ENCODE results near the gene GYG1.

The GYG1 gene

DNA sequence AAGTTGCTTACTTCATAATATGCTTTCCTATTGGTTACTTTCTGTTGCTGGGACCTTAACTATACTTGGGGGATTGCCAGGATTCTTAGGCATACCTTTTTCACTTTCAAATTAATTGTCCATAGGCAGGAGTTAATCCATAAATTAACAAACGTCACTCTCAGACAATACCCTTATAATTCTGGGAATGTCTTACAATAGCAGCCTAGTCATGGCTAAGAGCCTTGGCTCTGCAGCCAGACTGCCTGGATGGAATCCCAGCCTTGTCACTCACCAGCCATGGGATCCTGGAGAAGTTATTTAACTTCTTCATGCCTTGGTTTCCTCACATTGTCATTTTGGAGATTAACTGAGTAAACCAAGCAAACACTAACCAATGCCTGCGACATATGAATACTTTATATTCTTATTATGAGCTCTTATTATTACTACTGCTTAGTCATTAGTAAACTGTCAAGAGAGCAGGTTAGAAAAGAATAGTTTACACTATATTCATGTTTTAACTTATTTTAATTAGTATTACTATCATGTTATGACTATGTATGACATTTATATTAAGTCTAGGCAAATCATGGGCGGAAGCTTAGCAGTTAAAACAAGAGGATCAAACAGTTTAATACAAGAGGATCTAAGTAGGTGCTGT lies 29.0 kb downstream of the GYG1 start:
- H3K36me3 ChIP-seq (ENCODE audit: insufficient read depth, low read length) = peaks cover 45% of the 10 kb centered on the region
- H3K27ac ChIP-seq (ENCODE audit: low read depth, low read length) = peak overlapping the region; percentile 27
- H3K4me1 ChIP-seq (ENCODE audit: insufficient read depth, low read length) = peaks cover 51% of the 10 kb centered on the region

DNA sequence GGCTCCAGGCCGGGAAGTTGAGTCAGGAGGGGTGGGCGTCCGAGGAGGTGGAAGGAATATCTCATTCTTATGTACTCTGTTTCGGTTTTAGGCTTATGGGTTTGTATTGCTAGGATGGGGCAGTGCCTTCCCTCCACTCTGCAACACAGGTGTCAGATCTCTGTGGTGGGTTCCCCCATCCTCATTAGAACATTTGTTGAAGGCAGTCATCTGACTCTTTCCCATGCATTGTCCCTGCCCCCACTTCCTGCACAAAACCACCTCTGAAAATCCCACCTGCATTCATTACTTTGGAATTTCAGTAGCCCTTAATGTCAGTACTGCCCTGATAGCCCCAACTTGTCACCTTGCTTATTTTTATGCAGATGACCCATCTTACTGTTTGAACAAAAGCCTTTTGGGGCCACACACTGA lies 29.5 kb downstream of the GYG1 start:
- no peaks in the 10 kb centered on the region for H3K27me3 ChIP-seq (ENCODE audit: control insufficient read depth in 1 of 2, insufficient read depth in 2 of 2, low read length in 2 of 2)
- peaks cover 43% of the 10 kb centered on the region for H3K36me3 ChIP-seq (ENCODE audit: insufficient read depth, low read length)

More for the DNA sequence above, 29.0 kb downstream of the GYG1 start:
- H3K27me3 ChIP-seq (ENCODE audit: control insufficient read depth in 1 of 2, insufficient read depth in 2 of 2, low read length in 2 of 2) = no peaks in the 10 kb centered on the region
- H3K4me3 ChIP-seq (ENCODE audit: low read depth in 1 of 2, low read length in 2 of 2) = no peak overlapping the region
- no peaks in the 10 kb centered on the region for H3K9me3 ChIP-seq (ENCODE audit: low read length)
- H3K9ac ChIP-seq (ENCODE audit: low read length) = no peak overlapping the region

DNA sequence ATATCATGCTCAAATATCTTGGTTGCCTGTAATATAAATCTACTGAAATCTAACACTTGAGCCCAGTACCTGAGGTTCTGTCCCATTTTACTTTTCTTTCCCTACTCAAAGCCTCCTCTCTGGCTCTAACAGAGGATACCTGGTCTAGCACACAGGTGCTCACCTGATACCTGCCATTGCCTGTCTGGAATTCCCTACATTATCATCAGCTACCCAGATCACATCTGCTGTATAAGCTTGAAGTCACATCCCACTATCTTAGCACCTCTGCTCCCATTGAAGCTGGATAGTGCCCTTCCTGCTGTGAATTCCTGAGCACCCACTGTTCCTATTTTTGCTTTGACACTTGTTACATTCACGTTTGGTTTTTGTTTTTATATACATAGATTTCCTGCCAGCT lies 30.5 kb downstream of the GYG1 start:
- no peak overlapping the region for H3K9ac ChIP-seq (ENCODE audit: low read length)
- peaks cover 41% of the 10 kb centered on the region for H3K4me1 ChIP-seq (ENCODE audit: insufficient read depth, low read length)
- H3K27ac ChIP-seq (ENCODE audit: low read depth, low read length) = no peak overlapping the region
- H3K36me3 ChIP-seq (ENCODE audit: insufficient read depth, low read length) = peaks cover 53% of the 10 kb centered on the region
- no peak overlapping the region for H3K4me3 ChIP-seq (ENCODE audit: low read depth in 1 of 2, low read length in 2 of 2)
- no peaks in the 10 kb centered on the region for H3K9me3 ChIP-seq (ENCODE audit: low read length)
- no peaks in the 10 kb centered on the region for H3K27me3 ChIP-seq (ENCODE audit: control insufficient read depth in 1 of 2, insufficient read depth in 2 of 2, low read length in 2 of 2)

More for the DNA sequence above, 29.5 kb downstream of the GYG1 start:
- H3K9me3 ChIP-seq (ENCODE audit: low read length) = no peaks in the 10 kb centered on the region
- no peak overlapping the region for H3K27ac ChIP-seq (ENCODE audit: low read depth, low read length)
- H3K4me1 ChIP-seq (ENCODE audit: insufficient read depth, low read length) = peaks cover 48% of the 10 kb centered on the region
- H3K9ac ChIP-seq (ENCODE audit: low read length) = no peak overlapping the region
- no peak overlapping the region for H3K4me3 ChIP-seq (ENCODE audit: low read depth in 1 of 2, low read length in 2 of 2)

DNA sequence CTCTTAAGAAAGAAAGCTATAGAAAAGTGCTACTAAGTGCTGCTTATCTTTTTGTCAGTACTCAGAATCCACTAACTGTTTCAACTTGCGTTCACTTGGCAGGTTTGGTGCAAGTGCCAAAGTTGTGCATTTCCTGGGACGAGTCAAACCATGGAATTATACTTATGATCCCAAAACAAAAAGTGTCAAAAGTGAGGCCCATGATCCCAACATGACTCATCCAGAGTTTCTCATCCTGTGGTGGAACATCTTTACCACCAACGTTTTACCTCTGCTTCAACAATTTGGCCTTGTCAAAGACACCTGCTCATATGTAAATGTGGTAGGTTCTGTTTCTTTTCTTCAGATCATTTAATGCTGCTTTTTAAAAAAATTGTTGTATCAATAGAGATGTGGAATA lies 32.6 kb downstream of the GYG1 start:
- Histone ChIP-seq H3K4me1 (ENCODE audit: insufficient read depth, low read length) (peaks cover 29% of the 10 kb centered on the region), H3K27ac (ENCODE audit: low read depth, low read length) (no peak overlapping the region), H3K36me3 (ENCODE audit: insufficient read depth, low read length) (peaks cover 59% of the 10 kb centered on the region), H3K27me3 (ENCODE audit: control insufficient read depth in 1 of 2, insufficient read depth in 2 of 2, low read length in 2 of 2) (no peaks in the 10 kb centered on the region), H3K4me3 (ENCODE audit: low read depth in 1 of 2, low read length in 2 of 2) (no peak overlapping the region), H3K9me3 (ENCODE audit: low read length) (no peaks in the 10 kb centered on the region), H3K9ac (ENCODE audit: low read length) (no peak overlapping the region)

DNA sequence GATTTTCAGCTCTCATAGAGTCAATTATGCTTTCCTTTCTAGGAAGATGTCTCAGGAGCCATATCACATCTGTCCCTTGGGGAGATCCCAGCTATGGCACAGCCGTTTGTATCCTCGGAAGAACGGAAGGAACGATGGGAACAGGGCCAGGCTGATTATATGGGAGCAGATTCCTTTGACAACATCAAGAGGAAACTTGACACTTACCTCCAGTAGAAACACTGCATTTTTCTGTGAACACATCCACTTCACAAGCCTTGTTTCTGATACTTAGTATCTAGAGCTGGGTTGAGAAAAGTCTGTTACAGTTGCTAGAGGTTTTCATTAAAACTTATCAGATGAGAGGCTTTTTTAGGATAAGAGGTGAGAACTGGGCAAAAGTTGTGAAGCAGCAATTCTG lies 35.4 kb downstream of the GYG1 start:
- no peak overlapping the region for H3K27ac ChIP-seq (ENCODE audit: low read depth, low read length)
- H3K4me3 ChIP-seq (ENCODE audit: low read depth in 1 of 2, low read length in 2 of 2) = no peak overlapping the region
- H3K9ac ChIP-seq (ENCODE audit: low read length) = no peak overlapping the region
- H3K9me3 ChIP-seq (ENCODE audit: low read length) = no peaks in the 10 kb centered on the region
- peaks cover 40% of the 10 kb centered on the region for H3K36me3 ChIP-seq (ENCODE audit: insufficient read depth, low read length)
- H3K27me3 ChIP-seq (ENCODE audit: control insufficient read depth in 1 of 2, insufficient read depth in 2 of 2, low read length in 2 of 2) = no peaks in the 10 kb centered on the region
- peaks cover 18% of the 10 kb centered on the region for H3K4me1 ChIP-seq (ENCODE audit: insufficient read depth, low read length)

DNA sequence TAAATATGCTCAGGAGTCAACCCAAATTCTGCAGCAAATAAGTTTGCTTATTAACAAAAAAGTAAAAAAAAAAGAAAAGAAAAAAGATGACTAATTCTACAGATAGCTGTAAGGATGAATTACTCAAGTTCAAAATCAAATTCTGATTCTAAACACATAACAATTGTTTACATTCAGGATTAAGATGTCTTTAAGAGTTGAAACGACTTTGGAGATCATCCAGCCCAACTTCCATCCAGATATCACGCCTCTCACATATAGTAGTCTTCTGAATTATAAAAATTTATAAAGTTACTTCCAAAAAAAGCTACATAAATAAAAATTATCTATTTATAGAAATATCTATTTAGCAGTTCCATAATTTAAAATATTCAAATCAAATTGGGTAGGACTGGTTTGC lies 39.8 kb downstream of the GYG1 start:
- Histone ChIP-seq H3K9ac (ENCODE audit: low read length) (no peak overlapping the region), H3K9me3 (ENCODE audit: low read length) (no peaks in the 10 kb centered on the region), H3K4me1 (ENCODE audit: insufficient read depth, low read length) (peaks cover 14% of the 10 kb centered on the region), H3K27me3 (ENCODE audit: control insufficient read depth in 1 of 2, insufficient read depth in 2 of 2, low read length in 2 of 2) (no peaks in the 10 kb centered on the region), H3K36me3 (ENCODE audit: insufficient read depth, low read length) (peaks cover 21% of the 10 kb centered on the region), H3K4me3 (ENCODE audit: low read depth in 1 of 2, low read length in 2 of 2) (no peak overlapping the region), H3K27ac (ENCODE audit: low read depth, low read length) (no peak overlapping the region)

DNA sequence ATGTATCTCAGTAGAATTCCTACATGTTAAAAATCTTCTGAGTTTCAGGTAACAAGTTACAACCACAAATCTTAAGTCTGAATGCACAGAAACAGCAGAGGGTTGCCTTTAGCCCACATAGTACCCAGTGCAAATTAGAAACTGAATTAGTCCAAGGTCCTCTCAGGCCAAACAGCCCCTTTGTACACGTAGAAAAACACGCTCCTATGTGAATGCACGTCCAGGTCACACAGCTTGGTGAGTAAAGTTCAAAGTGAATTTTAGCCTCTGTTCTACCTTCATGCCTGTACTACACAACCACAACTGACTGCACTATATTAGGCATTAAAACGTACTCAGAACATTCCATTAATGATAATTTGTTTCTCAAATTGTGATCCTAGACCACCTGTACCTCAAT lies 46.3 kb downstream of the GYG1 start:
- Histone ChIP-seq H3K9me3 (ENCODE audit: low read length) (no peaks in the 10 kb centered on the region), H3K4me3 (ENCODE audit: low read depth in 1 of 2, low read length in 2 of 2) (no peak overlapping the region), H3K27me3 (ENCODE audit: control insufficient read depth in 1 of 2, insufficient read depth in 2 of 2, low read length in 2 of 2) (no peaks in the 10 kb centered on the region), H3K4me1 (ENCODE audit: insufficient read depth, low read length) (peaks cover 23% of the 10 kb centered on the region), H3K36me3 (ENCODE audit: insufficient read depth, low read length) (peaks cover 19% of the 10 kb centered on the region), H3K9ac (ENCODE audit: low read length) (no peak overlapping the region), H3K27ac (ENCODE audit: low read depth, low read length) (no peak overlapping the region)

DNA sequence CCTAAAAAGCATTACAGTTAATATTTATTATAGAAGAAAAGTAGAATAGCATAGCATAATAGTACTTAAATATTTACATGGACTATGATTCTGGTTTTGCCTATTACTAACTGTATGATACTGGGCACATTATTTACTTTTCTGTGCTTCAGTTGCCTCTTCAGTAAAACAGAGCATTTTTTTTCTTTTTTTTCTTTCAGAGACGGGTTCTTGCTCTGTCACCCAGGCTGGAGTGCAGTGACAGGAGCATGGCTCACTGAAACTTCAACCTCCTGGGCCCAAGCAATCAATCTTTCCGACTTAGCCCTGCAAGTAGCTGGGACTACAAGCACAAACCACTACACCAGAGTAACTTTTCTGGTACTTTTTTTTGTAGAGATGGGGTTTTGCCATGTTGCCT lies 47.0 kb downstream of the GYG1 start:
- H3K9ac ChIP-seq (ENCODE audit: low read length) = no peak overlapping the region
- H3K27me3 ChIP-seq (ENCODE audit: control insufficient read depth in 1 of 2, insufficient read depth in 2 of 2, low read length in 2 of 2) = no peaks in the 10 kb centered on the region
- H3K4me1 ChIP-seq (ENCODE audit: insufficient read depth, low read length) = peaks cover 23% of the 10 kb centered on the region
- no peak overlapping the region for H3K27ac ChIP-seq (ENCODE audit: low read depth, low read length)
- H3K36me3 ChIP-seq (ENCODE audit: insufficient read depth, low read length) = peaks cover 19% of the 10 kb centered on the region
- H3K9me3 ChIP-seq (ENCODE audit: low read length) = no peaks in the 10 kb centered on the region
- no peak overlapping the region for H3K4me3 ChIP-seq (ENCODE audit: low read depth in 1 of 2, low read length in 2 of 2)

DNA sequence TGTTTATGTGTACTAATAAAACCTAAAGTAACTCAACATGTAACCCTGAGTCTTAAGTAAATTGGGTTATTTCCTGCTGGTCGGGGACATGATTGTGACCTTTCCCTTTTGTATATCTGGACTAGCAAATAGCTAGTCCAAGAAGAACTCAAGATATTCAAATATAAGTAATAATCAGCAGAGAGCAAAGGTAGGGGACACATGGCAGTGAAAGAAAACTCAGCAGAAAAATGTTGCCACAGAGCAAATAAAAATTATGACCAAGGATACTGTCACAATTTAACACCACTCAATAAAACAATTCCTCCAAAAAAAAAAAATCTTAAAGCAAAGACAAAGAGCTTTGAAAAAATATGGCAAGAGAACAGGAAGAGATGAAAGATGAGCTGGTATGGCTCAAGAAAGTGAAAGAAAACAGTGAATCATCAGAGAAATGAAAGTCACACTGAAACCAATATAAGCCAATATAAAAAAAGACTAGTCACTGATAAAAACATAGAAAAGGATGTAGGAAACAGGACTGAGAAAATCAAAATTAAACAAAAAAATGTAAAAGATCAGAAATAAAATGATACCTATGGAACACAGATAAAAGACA lies 51.5 kb downstream of the GYG1 start:
- Histone ChIP-seq H3K9me3 (ENCODE audit: low read length) (no peaks in the 10 kb centered on the region), H3K27ac (ENCODE audit: low read depth, low read length) (no peak overlapping the region), H3K4me1 (ENCODE audit: insufficient read depth, low read length) (peaks cover 14% of the 10 kb centered on the region), H3K4me3 (ENCODE audit: low read depth in 1 of 2, low read length in 2 of 2) (no peak overlapping the region), H3K9ac (ENCODE audit: low read length) (no peak overlapping the region), H3K27me3 (ENCODE audit: control insufficient read depth in 1 of 2, insufficient read depth in 2 of 2, low read length in 2 of 2) (no peaks in the 10 kb centered on the region), H3K36me3 (ENCODE audit: insufficient read depth, low read length) (peaks cover 37% of the 10 kb centered on the region)

DNA sequence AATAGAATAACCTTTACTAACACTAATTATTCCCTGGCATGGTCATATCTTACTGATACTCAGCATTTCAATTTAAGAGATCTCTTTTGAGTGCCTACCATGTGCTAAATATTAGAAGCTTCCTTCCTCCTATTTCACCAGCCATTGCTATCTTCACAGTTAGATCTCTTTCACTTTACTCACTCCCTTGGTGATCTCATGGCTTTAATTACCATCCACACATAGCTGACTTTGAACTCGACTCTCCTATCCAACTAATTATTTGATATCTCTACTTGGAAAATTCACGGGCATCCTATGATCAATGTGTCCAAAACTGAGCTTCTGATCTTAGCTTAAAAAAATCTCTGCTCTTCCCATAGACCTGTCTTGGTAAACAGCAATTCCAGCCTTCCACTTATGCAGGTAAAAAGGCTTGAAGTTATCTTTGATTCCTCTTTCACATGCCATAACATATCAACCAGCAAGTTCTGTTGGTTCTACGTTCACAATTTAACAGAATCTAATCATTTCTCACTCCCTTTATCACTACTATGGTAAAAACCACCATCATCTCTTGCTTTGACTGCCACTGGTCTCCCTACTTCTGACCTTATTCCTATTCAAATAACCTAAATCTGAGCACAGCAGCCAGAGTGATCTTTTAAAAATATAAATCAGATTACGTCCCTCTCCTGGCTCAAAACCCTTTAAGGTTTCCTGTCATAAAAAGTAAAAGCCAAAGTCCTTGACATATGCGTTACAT lies 53.2 kb downstream of the GYG1 start:
- H3K9ac ChIP-seq (ENCODE audit: low read length) = no peak overlapping the region
- H3K27ac ChIP-seq (ENCODE audit: low read depth, low read length) = no peak overlapping the region
- H3K9me3 ChIP-seq (ENCODE audit: low read length) = no peaks in the 10 kb centered on the region
- no peak overlapping the region for H3K4me3 ChIP-seq (ENCODE audit: low read depth in 1 of 2, low read length in 2 of 2)
- H3K4me1 ChIP-seq (ENCODE audit: insufficient read depth, low read length) = peaks cover 4% of the 10 kb centered on the region
- no peaks in the 10 kb centered on the region for H3K27me3 ChIP-seq (ENCODE audit: control insufficient read depth in 1 of 2, insufficient read depth in 2 of 2, low read length in 2 of 2)
- H3K36me3 ChIP-seq (ENCODE audit: insufficient read depth, low read length) = peaks cover 38% of the 10 kb centered on the region

DNA sequence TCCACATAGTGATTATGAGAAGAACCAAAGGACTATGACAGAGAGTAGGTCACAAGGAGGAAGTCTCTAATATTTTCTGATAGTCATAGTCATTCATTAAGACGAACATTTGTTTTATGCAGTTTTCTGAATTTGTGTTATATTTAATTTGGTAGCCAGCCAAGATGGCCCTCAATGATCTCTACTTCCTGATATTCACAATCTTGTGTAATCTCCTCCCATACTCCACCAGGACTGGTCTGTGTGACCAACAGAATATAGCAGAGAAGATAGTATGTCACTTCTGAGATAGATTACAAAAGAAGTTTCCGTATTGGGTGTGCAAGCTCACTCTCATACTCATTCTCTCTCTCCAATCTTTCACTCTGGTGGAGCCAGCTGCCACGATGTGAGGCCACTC lies 64.2 kb downstream of the GYG1 start:
- Histone ChIP-seq H3K9me3 (ENCODE audit: low read length) (no peaks in the 10 kb centered on the region), H3K4me1 (ENCODE audit: insufficient read depth, low read length) (no peaks in the 10 kb centered on the region), H3K27ac (ENCODE audit: low read depth, low read length) (no peak overlapping the region), H3K4me3 (ENCODE audit: low read depth in 1 of 2, low read length in 2 of 2) (no peak overlapping the region), H3K27me3 (ENCODE audit: control insufficient read depth in 1 of 2, insufficient read depth in 2 of 2, low read length in 2 of 2) (no peaks in the 10 kb centered on the region), H3K9ac (ENCODE audit: low read length) (no peak overlapping the region), H3K36me3 (ENCODE audit: insufficient read depth, low read length) (peaks cover 27% of the 10 kb centered on the region)
